Activated naive CD4-positive, alpha-beta T cell treated with anti-CD3 and anti-CD28 coated beads, Interleukin-2, amount 50 U/mL, for 72 hours (primary cell): Measurements from ENCODE around the gene PPP1R3F. TPM values are rescaled to one million over a fixed set of nuclear protein-coding genes. Genes with fewer than 3 reads are reported as not detected.

Source experiments
- ATAC-seq, 2 donors: fragments of 150-1000 bp; cut with Tn5 transposase; 2 replicates each; pipeline ENCODE4 v1.10.0; 2021; ENCODE audit warnings: mild to moderate bottlenecking in 2 of 2, moderate library complexity in 2 of 2
- DNase-seq, 2 donors: peaks; one replicate each; pipeline ENCODE4 v3.0.0; 2021 to 2022; ENCODE audit warnings: low spot score in 2 of 2
- H3K27ac Mint-ChIP-seq, 2 donors: one replicate each; pipeline ENCODE4 v1.8.0; 2022; ENCODE audit warnings: mild to moderate bottlenecking in 2 of 2, mixed read lengths in 2 of 2
- H3K36me3 Mint-ChIP-seq, 2 donors: one replicate each; pipeline ENCODE4 v1.8.0; 2022; ENCODE audit warnings: mixed read lengths in 2 of 2
- H3K9me3 Mint-ChIP-seq, 2 donors: one replicate each; pipeline ENCODE4 v1.8.0; 2022; ENCODE audit warnings: mixed read lengths in 2 of 2
- total RNA-seq, 2 donors: library from RNA; stranded (reverse); gene quantifications; one replicate each; pipeline ENCODE4 v1.2.3, GENCODE V29; 2022

Gene PPP1R3F
- total RNA-seq, 2 donors from 2014 or later = 4.2 to 5.3 TPM

- no peak for ATAC-seq
- no peak for DNase-seq
- Mint-ChIP-seq H3K36me3 (no peaks in the 10 kb centered on the region), H3K27ac (peak overlapping the region in 1 of 2 donors; percentile 19), H3K9me3 (no peaks in the 10 kb centered on the region)
Observed at GRCh38 chrX:49260221-49260985, 9.2 kb upstream of the PPP1R3F start.

- ATAC-seq (peak; percentile 71 to 72), DNase-seq (no peak)
- peak overlapping the region; percentile 30 to 69 for H3K27ac Mint-ChIP-seq
- H3K9me3 Mint-ChIP-seq = no peaks in the 10 kb centered on the region
- no peaks in the 10 kb centered on the region for H3K36me3 Mint-ChIP-seq
Observed at GRCh38 chrX:49262603-49263002, 7.0 kb upstream of the PPP1R3F start.

GRCh38 chrX:49263631-49264030 is 6.0 kb upstream of the PPP1R3F start:
- ATAC-seq (no peak), DNase-seq (no peak)
- H3K9me3 Mint-ChIP-seq = no peaks in the 10 kb centered on the region
- peaks cover 0 to 5% of the 10 kb centered on the region in 2 donors for H3K36me3 Mint-ChIP-seq
- H3K27ac Mint-ChIP-seq = peak overlapping the region; percentile 88 to 90

DNA sequence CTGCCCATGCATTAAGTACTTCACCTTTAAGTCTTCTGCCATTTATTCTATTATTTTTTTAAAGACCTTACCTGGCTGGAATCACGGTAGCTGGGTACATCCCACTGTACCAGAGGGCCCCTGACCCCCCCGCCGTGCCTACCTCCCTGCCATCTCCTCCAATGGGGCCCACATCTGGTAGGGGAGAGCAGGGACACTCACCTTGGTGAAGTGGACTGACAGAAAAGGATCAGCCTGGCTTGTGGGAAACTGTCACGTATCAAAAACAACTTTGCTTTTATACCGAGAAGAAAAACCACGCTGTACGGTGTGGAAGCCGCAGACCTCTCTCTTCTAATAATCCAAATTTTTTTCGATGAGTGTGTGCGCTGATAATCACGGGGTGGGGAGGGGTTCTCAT is 5.1 kb upstream of the PPP1R3F start, which contains the start of gene FOXP3:
FOXP3 (minus strand) TSS at position 251 of the 400 bp plus-strand sequence. CDS start 6,205 bp downstream, outside the sequence.
- peak within 1 kb of the TSS; percentile 88 to 90 for H3K27ac Mint-ChIP-seq
- no peak for ATAC-seq
- H3K36me3 Mint-ChIP-seq = peaks cover 0 to 5% of the 10 kb centered on the region in 2 donors
- H3K9me3 Mint-ChIP-seq = no peaks in the 10 kb centered on the region
- no peak for DNase-seq

DNA sequence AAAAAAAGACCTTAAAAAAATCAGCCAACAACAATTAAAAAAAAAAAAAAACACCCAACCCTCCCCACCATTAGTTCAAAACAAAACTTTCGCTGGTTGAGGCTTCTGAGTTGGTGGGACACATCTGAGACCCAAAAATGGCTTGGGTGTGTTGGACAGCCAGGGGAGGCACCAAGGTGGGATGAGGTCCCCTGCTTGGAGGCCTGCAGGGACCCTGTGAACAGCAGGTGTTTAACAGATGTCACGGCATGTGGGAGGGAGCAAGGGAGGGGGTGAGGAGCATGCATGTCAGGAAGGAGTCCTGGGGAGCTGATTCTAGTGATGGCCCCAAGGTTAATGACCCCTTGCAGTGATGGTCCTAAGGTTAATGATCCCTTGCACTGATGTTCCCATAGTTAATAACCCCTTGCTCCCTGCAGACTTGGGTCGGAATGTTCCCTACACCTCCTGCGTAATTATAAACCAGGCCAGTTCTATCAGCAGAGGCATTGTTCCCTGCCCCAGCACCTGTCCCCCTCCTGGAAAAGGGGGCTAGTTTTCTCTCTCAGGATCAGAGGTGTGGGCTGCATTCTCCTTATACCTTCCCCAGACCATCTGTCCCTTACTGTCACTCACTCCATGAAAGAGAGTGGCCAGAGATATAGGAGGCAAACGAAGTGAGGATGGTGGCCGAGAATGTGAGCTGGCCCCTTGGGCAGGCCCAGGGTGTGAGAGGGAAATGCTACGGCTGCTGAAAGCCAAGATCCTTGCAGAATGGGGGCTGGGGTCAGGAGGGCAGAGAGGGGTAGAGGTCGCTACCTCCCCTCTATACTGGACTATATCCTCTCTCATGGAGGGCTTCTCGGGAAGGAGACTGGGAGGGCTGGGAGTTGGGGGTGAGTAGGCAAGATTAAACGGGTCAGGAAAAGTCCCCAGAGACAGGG is 2.8 kb upstream of the PPP1R3F start:
- no peak for DNase-seq
- no peaks in the 10 kb centered on the region for H3K9me3 Mint-ChIP-seq
- H3K36me3 Mint-ChIP-seq = peaks cover 9 to 15% of the 10 kb centered on the region in 2 donors
- peak overlapping the region in 1 of 2 donors; percentile 100 for H3K27ac Mint-ChIP-seq
- ATAC-seq = no peak

- DNase-seq (no peak), ATAC-seq (no peak)
- Mint-ChIP-seq H3K9me3 (no peaks in the 10 kb centered on the region), H3K36me3 (peaks cover 9 to 15% of the 10 kb centered on the region in 2 donors), H3K27ac (peak overlapping the region; percentile 94 to 100)
Observed at GRCh38 chrX:49268702-49269009, 937 bp upstream of the PPP1R3F start.

DNA sequence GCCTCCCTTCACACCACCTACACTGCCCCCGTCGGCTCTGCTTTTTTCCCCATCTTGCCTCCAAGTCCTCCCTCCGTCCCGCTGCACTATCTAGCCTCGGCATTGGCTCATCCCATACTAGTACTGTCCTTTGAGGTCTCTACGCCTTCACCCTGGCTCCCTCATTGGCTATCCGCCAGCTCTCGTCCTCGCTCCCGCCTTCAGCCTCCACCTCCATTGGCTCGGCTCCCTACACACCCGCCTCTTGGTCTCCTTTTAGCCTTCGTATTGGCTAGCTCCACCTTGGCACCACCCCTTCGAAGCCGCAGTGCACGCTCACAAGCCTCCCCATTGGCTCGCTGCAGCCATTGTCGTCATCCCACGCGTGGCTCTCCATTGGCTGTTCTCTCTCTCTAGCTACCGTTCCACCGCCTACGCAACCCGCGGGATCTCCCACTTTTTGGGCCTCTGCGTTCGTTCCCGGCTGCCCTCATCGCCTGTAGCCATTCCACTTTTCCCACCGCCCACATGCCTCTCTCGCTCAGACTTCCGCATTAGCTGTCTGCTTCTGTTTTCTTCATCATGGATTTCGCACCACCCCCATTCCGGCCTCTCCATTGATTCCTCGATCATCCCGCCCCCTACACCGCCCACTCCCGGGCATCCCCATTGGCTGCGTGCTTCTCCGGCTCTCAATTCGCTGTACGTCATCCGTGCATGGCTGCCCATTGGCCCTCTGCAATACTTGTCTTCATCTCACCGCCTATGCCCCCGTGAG is 405 bp upstream of the PPP1R3F start:
- peak; percentile 85 to 97 for DNase-seq
- no peaks in the 10 kb centered on the region for H3K9me3 Mint-ChIP-seq
- H3K36me3 Mint-ChIP-seq = peaks cover 9 to 15% of the 10 kb centered on the region in 2 donors
- H3K27ac Mint-ChIP-seq = peak overlapping the region; percentile 99 to 100
- ATAC-seq = peak; percentile 83 to 85

- DNase-seq = no peak
- Mint-ChIP-seq H3K27ac (peak overlapping the region in 1 of 2 donors; percentile 85), H3K9me3 (no peaks in the 10 kb centered on the region), H3K36me3 (peaks cover 15 to 20% of the 10 kb centered on the region in 2 donors)
- no peak for ATAC-seq
Observed at GRCh38 chrX:49270249-49270921, 792 bp downstream of the PPP1R3F start.

- no peaks in the 10 kb centered on the region for H3K9me3 Mint-ChIP-seq
- H3K27ac Mint-ChIP-seq = peak overlapping the region; percentile 85 to 90
- ATAC-seq (no peak), DNase-seq (no peak)
- peaks cover 15 to 26% of the 10 kb centered on the region in 2 donors for H3K36me3 Mint-ChIP-seq
Observed at GRCh38 chrX:49271341-49271740, 1.7 kb downstream of the PPP1R3F start.

- Mint-ChIP-seq H3K27ac (peak overlapping the region; percentile 77 to 81), H3K36me3 (peaks cover 15 to 26% of the 10 kb centered on the region in 2 donors), H3K9me3 (no peaks in the 10 kb centered on the region)
- DNase-seq (peak in 1 of 2 donors; percentile 25), ATAC-seq (no peak)
Observed at GRCh38 chrX:49272421-49272820, 2.8 kb downstream of the PPP1R3F start.

DNA sequence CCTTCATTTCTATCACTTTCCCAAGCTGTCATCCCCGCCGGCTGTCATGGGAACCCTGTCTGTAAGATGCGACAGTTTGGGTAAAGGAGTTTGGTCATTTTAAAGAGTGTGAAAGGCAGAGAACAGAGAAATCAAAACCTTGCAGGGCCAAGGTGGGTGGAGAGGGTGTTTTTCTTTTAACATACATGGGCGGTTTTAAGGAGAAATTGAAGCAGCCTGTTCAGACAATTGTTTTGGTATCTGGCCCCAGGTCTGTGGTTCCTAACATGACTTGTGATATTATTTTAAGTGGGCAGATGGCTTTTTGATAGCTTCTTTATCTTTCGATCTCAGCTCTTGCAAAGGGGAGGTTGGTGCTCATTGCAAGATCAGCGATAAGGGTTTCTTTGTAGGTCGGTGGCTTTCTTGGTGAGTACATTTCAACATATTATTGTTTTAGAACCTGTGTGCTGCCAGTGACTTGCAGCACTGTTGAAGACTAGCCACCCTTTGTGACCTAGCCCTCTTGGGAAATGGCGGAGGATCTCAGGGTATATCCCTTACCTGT is 3.7 kb downstream of the PPP1R3F start:
- ATAC-seq = peak in 1 of 2 donors; percentile 11
- no peaks in the 10 kb centered on the region for H3K9me3 Mint-ChIP-seq
- peak; percentile 35 to 42 for DNase-seq
- H3K27ac Mint-ChIP-seq = peak overlapping the region; percentile 77 to 81
- H3K36me3 Mint-ChIP-seq = peaks cover 11 to 26% of the 10 kb centered on the region in 2 donors

DNA sequence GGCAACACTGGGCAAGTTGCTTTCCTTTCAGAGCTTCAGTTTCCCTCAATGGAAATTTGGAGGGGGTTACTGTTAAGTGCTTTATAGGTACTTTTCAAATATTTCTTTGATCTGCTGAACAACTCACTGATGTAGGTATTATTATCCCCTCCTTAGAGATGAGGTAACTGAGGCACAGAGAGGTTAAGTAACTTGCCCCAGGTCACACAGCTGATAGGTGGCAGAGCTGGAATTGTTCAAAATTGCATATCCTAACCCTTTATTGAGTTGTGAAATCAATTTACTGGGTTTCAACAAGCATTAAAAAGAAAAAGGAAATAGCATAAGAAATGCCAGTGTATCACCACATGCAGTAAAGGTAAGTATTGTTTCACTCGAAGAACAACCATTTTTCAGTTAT is 6.6 kb downstream of the PPP1R3F start:
- H3K27ac Mint-ChIP-seq = peak overlapping the region; percentile 90 to 98
- DNase-seq (no peak), ATAC-seq (no peak)
- H3K36me3 Mint-ChIP-seq = peaks cover 4 to 21% of the 10 kb centered on the region in 2 donors
- H3K9me3 Mint-ChIP-seq = no peaks in the 10 kb centered on the region

DNA sequence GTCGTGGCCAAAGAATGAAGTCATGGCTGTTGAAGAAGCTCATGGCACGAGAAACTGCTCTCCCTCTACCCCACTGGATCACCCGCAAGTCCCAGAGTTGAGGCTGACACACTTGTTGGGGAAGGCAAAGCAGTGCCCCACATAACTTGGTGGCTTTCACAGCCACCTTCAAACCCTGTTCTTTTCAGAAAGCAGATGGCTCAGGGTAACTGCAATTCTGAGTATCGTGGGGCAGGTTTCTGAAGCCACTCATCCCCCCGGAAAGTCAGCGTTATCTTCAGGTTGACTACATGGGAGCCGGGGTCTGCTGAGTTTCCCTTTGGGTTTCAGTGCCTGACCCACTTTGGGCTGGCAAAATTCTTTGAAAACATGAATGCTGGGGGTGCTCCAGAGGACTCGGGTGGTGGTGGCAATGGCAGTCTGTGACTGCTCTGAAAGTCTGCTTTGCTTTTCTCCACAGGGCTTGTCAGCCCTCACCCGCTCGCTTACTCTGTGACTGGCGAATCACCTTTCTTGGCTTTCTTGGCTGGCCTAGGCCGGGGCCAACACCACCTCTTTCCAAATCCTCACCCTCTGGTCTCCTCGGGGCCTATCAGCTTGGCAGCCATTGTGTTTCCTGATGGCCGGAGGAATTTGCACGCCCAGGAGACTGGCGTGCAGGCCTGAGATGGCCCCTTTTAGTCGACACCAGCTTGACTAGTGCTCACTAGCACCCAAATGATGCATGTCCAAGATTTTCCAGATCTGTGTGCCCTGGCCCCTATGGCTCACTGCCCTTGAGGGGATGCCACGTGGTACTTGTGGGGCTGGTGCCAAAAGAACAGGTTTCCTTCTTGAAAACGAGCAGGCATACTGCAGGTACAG is 7.3 kb downstream of the PPP1R3F start:
- DNase-seq (peak in 1 of 2 donors; percentile 33), ATAC-seq (peak; percentile 23 to 50)
- H3K36me3 Mint-ChIP-seq = peaks cover 0 to 17% of the 10 kb centered on the region in 2 donors
- peak overlapping the region; percentile 90 to 98 for H3K27ac Mint-ChIP-seq
- no peaks in the 10 kb centered on the region for H3K9me3 Mint-ChIP-seq

GRCh38 chrX:49277535-49277830 is 7.9 kb downstream of the PPP1R3F start:
- Mint-ChIP-seq H3K27ac (peak overlapping the region; percentile 90 to 98), H3K9me3 (no peaks in the 10 kb centered on the region), H3K36me3 (peaks cover 0 to 17% of the 10 kb centered on the region in 2 donors)
- DNase-seq (no peak), ATAC-seq (peak; percentile 54 to 71)

DNA sequence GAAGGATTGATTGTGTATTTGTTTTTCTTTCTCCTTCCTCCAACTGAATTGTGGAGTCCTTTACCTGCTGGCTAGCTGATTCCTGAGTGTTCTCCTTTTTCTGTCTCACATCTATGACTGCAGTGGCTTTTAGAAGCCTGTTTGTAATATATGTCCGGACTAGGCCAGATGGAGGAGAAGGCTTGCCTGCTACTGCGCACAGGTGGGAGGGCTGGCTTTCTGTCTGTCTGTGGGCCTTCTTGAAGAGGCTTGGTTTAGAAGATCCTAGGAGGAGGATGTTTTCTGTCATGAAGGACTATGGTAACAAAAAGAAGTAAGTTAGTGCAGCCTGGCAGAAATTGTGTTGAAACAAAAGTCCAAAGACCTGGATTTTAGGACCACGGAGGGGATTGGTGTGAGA is 8.5 kb downstream of the PPP1R3F start:
- peaks cover 0 to 17% of the 10 kb centered on the region in 2 donors for H3K36me3 Mint-ChIP-seq
- no peaks in the 10 kb centered on the region for H3K9me3 Mint-ChIP-seq
- ATAC-seq (no peak), DNase-seq (no peak)
- H3K27ac Mint-ChIP-seq = peak overlapping the region; percentile 90 to 98
